K562 (cell line): ENCODE data around the gene PHF5A. TPM values are rescaled to one million over a fixed set of nuclear protein-coding genes. Genes with fewer than 3 reads are reported as not detected.

Source experiments
- ATF3 ChIP-seq, 2 experiments: fragments of 450-650 bp in 1 of 2; sonication (generic) in 1 of 2; formaldehyde crosslinking in 1 of 2; IDR thresholded peaks in 1 of 2; conservative IDR thresholded peaks in 1 of 2; 2 replicates each; pipeline versions ENCODE4 v1.6.1 to v1.8.1; 2016 to 2023; ENCODE audit warnings: mild to moderate bottlenecking in 2 of 2, moderate library complexity in 2 of 2, inconsistent platforms in 1 of 2, missing genetic modification reagents in 1 of 2
- ETV6 ChIP-seq, 3 experiments: fragments of 150-350 bp in 1 of 3; sonication (generic) in 1 of 3; formaldehyde crosslinking in 1 of 3; IDR thresholded peaks; 2 replicates each; pipeline versions ENCODE4 v1.6.1 to v1.8.0; 2014 to 2022; ENCODE audit warnings: borderline replicate concordance in 2 of 3, low read depth in 2 of 3, antibody characterized with exemption in 1 of 3, low read length in 1 of 3, mild to moderate bottlenecking in 1 of 3, missing genetic modification reagents in 1 of 3
- HNRNPL ChIP-seq: fragments of 200-400 bp; formaldehyde crosslinking; IDR thresholded peaks from 2 replicates; pipeline ENCODE4 v1.6.1; 2017; ENCODE audit warnings: low read depth, mild to moderate bottlenecking, low read length
- IRF9 ChIP-seq: fragments of 450-650 bp; IDR thresholded peaks from 2 replicates; pipeline ENCODE4 v1.6.1; 2016; ENCODE audit warnings: missing biosample characterization, missing genetic modification characterization
- KHSRP ChIP-seq: fragments of 450-650 bp; IDR thresholded peaks from 2 replicates; pipeline ENCODE4 v1.6.1; 2017
- LCOR ChIP-seq: sonication (generic); formaldehyde crosslinking; IDR thresholded peaks from 2 replicates; pipeline ENCODE4 v1.8.0; 2022; ENCODE audit warnings: mild to moderate bottlenecking, missing genetic modification reagents
- MEF2D ChIP-seq: conservative IDR thresholded peaks from 2 replicates; pipeline ENCODE4 v1.6.1; 2016; ENCODE audit warnings: low read depth, missing genetic modification characterization, missing compliant biosample characterization
- NCOA1 ChIP-seq: fragments of 450-650 bp; IDR thresholded peaks from 2 replicates; pipeline ENCODE4 v1.6.1; 2016; ENCODE audit warnings: low read depth
- NCOA4 ChIP-seq: fragments of 450-650 bp; IDR thresholded peaks from 2 replicates; pipeline ENCODE4 v1.6.1; 2018; ENCODE audit warnings: mild to moderate bottlenecking; ENCODE audit not compliant: partially characterized antibody
- NELFE ChIP-seq: IDR thresholded peaks from 2 replicates; pipeline ENCODE4 v1.6.1; 2011; ENCODE audit warnings: mild to moderate bottlenecking; ENCODE audit not compliant: insufficient read depth, insufficient read length
- NONO ChIP-seq, 2 experiments: fragments of 200-400 bp in 1 of 2; fragments of 450-650 bp in 1 of 2; formaldehyde crosslinking in 1 of 2; IDR thresholded peaks; 2 replicates each; pipeline ENCODE4 v1.6.1; 2017; ENCODE audit warnings: low read depth in 2 of 2, mild to moderate bottlenecking in 2 of 2, moderate library complexity in 2 of 2, low read length in 1 of 2
- POLR2B ChIP-seq: fragments of 450-650 bp; IDR thresholded peaks from 2 replicates; pipeline ENCODE4 v1.6.1; 2018; ENCODE audit warnings: low read depth; ENCODE audit not compliant: partially characterized antibody
- SAFB2 ChIP-seq: fragments of 200-400 bp; formaldehyde crosslinking; IDR thresholded peaks from 2 replicates; pipeline ENCODE4 v1.6.1; 2018; ENCODE audit warnings: borderline replicate concordance, low read length, low read depth, moderate library complexity; ENCODE audit not compliant: severe bottlenecking
- SP2 ChIP-seq: IDR thresholded peaks from 2 replicates; pipeline ENCODE4 v1.6.1; 2011; ENCODE audit warnings: mild to moderate bottlenecking, low read depth, low read length, moderate library complexity; ENCODE audit not compliant: poor library complexity, severe bottlenecking; ENCODE audit errors: extremely low read depth
- TARDBP ChIP-seq: fragments of 450-650 bp; IDR thresholded peaks from 2 replicates; pipeline ENCODE4 v1.6.1; 2016
- YY1 ChIP-seq, 3 experiments: IDR thresholded peaks; 2 replicates each; pipeline ENCODE4 v1.6.1; 2011; ENCODE audit warnings: low read length in 2 of 3, mild to moderate bottlenecking in 2 of 3, moderate library complexity in 2 of 3, borderline replicate concordance in 1 of 3, control low read depth in 1 of 3, low read depth in 1 of 3; ENCODE audit not compliant: insufficient read depth in 3 of 3, insufficient replicate concordance in 2 of 3, control insufficient read depth in 1 of 3, insufficient read length in 1 of 3; ENCODE audit errors: extremely low read depth in 1 of 3
- ZBTB12 ChIP-seq: fragments of 250-450 bp; sonication (Bioruptor Pico); IDR thresholded peaks from 2 replicates; pipeline ENCODE4 v1.4.0; 2020
- ZNF436 ChIP-seq: fragments of 250-450, 450-650 bp; sonication (Bioruptor Pico); formaldehyde crosslinking; IDR thresholded peaks from 2 replicates; pipeline ENCODE4 v1.7.0; 2020; ENCODE audit warnings: mild to moderate bottlenecking
- ZNF740 ChIP-seq, 3 experiments: fragments of 200-800 bp in 1 of 3; sonication (Bioruptor generic) in 1 of 3; sonication (generic) in 1 of 3; formaldehyde crosslinking in 1 of 3; IDR thresholded peaks; 2 replicates each; pipeline versions ENCODE4 v1.6.1 to v1.8.0; 2016 to 2022; ENCODE audit warnings: mild to moderate bottlenecking in 2 of 3, missing compliant biosample characterization in 2 of 3, missing genetic modification characterization in 2 of 3, missing genetic modification reagents in 1 of 3
- polyA plus RNA-seq, 8 experiments: library from polyadenylated mRNA; depleted of rRNA in 4 of 8; stranded (reverse) in 5 of 8; unstranded in 3 of 8; fragments of >200 nt; fragmentation: Nextera tagmentation in 2 of 8; fragmentation: Illumina TruSeq in 1 of 8; extraction: Ambion mirVana in 2 of 8; extraction: Trizol in 1 of 8; gene quantifications; 2 replicates each; pipeline versions ENCODE4 v1.2.1 to v1.2.3, GENCODE V29; 2011 to 2014; ENCODE audit warnings: inconsistent platforms in 1 of 8, missing spikeins in 1 of 8
- total RNA-seq, 7 experiments: library from RNA; depleted of rRNA in 6 of 7; stranded (reverse); fragments of >200 nt in 6 of 7; fragmentation: Illumina TruSeq in 2 of 7; extraction: Trizol in 2 of 7; gene quantifications; 2 replicates each; pipeline versions ENCODE4 v1.2.1 to v1.2.3, GENCODE V29; 2011 to 2021; ENCODE audit warnings: low replicate concordance in 1 of 7

PHF5A gene
- total and polyA plus RNA-seq, 9 of the 15 experiments (the other 6 are each of a cell fraction or from before 2014, with no cell fraction given) = 14.2 to 144 (median 101) TPM

GRCh38 chr22:41445129-41446056 is 23.1 kb downstream of the PHF5A start (continued):
- TF ChIP-seq TARDBP (no peak), SAFB2 (no peak), MEF2D (tag) (no peak), KHSRP (no peak), POLR2B (no peak), ATF3 (IDR thresholded peaks at IDR 0.05) (no peak), ATF3 (CRISPR knock-in tag; conservative IDR thresholded peaks at IDR 0.05) (no peak), SP2 (no peak), HNRNPL (no peak), NCOA4 (no peak), LCOR (CRISPR knock-in tag) (no peak), ETV6 (IDR thresholded peaks at IDR 0.05; ENCODE audit: borderline replicate concordance in 1 of 2, low read depth in 2 of 2, low read length in 1 of 2) (no peak), ETV6 (CRISPR knock-in tag; IDR thresholded peaks at IDR 0.05; ENCODE audit: borderline replicate concordance) (no peak), NELFE (no peak), NONO (IDR thresholded peaks at IDR 0.05; ENCODE audit: low read depth in 2 of 2, low read length in 1 of 2) (no peak), IRF9 (no peak), ZNF740 (CRISPR knock-in tag; IDR thresholded peaks at IDR 0.05) (no peak), ZNF740 (tag; IDR thresholded peaks at IDR 0.05) (no peak), NCOA1 (no peak), YY1 (IDR thresholded peaks at IDR 0.05; ENCODE audit: borderline replicate concordance in 1 of 3, control insufficient read depth in 1 of 3, extremely low read depth in 1 of 3, insufficient read depth in 3 of 3, insufficient read length in 1 of 3, insufficient replicate concordance in 2 of 3, low read depth in 1 of 3, low read length in 2 of 3) (no peak), ZNF436 (CRISPR knock-in tag) (no peak), ZBTB12 (CRISPR knock-in tag) (no peak)
